Tibial nerve (tissue), 4 donors: ENCODE data around the gene DOCK1.

ENCODE experiments used
- EP300 ChIP-seq, 2 donors: sonication (generic); formaldehyde crosslinking; IDR thresholded peaks; one replicate each; pipeline ENCODE4 v1.6.1; 2017; ENCODE audit warnings: antibody characterized with exemption in 2 of 2, mild to moderate bottlenecking in 1 of 2
- POLR2A ChIP-seq, 2 donors: fragments of 450-650 bp; IDR thresholded peaks; one replicate each; pipeline ENCODE4 v1.6.1; 2017; ENCODE audit warnings: antibody characterized with exemption in 2 of 2, mild to moderate bottlenecking in 2 of 2, moderate library complexity in 2 of 2
- TF ChIP-seq, protein P1 (sequence below), 5 experiments: fragments of 200-600 bp in 3 of 5; fragments of 450-650 bp in 2 of 5; sonication (generic) in 3 of 5; IDR thresholded peaks; one replicate each; pipeline ENCODE4 v1.5.1; 2016 to 2019; ENCODE audit warnings: antibody characterized with exemption in 5 of 5, mild to moderate bottlenecking in 3 of 5, moderate library complexity in 2 of 5

DNA sequence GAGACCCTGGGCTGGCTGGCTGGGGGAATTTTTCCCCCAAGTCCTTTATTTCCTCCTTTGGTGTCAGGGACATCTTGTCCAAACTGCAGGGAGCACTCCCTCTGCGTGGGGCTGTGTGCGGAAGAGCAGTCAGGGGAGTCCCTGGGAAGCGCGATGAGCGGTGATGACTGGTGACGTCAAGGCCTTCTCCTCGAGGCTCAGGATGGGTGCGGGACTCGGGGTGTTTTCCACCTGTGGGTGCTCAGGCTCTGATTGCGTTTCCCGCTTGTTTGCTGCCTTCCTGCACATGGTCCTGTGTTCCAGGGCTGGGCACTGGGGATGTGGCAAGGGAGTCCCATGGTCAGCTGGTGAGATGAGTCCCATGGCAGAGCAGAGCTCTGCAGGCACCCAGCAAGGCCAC is 101.2 kb downstream of the DOCK1 start:
- TF ChIP-seq, protein P1, sequence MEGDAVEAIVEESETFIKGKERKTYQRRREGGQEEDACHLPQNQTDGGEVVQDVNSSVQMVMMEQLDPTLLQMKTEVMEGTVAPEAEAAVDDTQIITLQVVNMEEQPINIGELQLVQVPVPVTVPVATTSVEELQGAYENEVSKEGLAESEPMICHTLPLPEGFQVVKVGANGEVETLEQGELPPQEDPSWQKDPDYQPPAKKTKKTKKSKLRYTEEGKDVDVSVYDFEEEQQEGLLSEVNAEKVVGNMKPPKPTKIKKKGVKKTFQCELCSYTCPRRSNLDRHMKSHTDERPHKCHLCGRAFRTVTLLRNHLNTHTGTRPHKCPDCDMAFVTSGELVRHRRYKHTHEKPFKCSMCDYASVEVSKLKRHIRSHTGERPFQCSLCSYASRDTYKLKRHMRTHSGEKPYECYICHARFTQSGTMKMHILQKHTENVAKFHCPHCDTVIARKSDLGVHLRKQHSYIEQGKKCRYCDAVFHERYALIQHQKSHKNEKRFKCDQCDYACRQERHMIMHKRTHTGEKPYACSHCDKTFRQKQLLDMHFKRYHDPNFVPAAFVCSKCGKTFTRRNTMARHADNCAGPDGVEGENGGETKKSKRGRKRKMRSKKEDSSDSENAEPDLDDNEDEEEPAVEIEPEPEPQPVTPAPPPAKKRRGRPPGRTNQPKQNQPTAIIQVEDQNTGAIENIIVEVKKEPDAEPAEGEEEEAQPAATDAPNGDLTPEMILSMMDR (IDR thresholded peaks at IDR 0.05), result no peak
- TF ChIP-seq EP300 (IDR thresholded peaks at IDR 0.05), result no peak
- TF ChIP-seq POLR2A (IDR thresholded peaks at IDR 0.05), result no peak
